Measurements from ENCODE around the gene RNF167.
A peak's percentile ranks its signal among the peaks of the same experiment; 100 is the strongest.

RNF167 gene

GRCh38 chr17:4958102-4958501 lies 18.0 kb downstream of the RNF167 start:
- no peak for DNase-seq

- DNase-seq = no peak
Measured at GRCh38 chr17:4959261-4959965, 19.3 kb downstream of the RNF167 start.

GRCh38 chr17:4960279-4960922 lies 20.3 kb downstream of the RNF167 start:
- no peak for DNase-seq

- DNase-seq = no peak
Measured at GRCh38 chr17:4965311-4965986, 25.4 kb downstream of the RNF167 start.

GRCh38 chr17:4966844-4967538 lies 26.9 kb downstream of the RNF167 start:
- DNase-seq = peak; percentile 93

GRCh38 chr17:4967539-4968485 lies 27.7 kb downstream of the RNF167 start, which contains the start of gene SPAG7:
Gene SPAG7 (minus strand): TSS chr17:4967817. CDS start chr17:4967804, 13 bp downstream.
- peak; percentile 76 for DNase-seq

GRCh38 chr17:4968486-4969046 lies 28.5 kb downstream of the RNF167 start:
- no peak for DNase-seq

GRCh38 chr17:4969047-4969550 lies 29.0 kb downstream of the RNF167 start:
- no peak for DNase-seq

GRCh38 chr17:4969551-4970173 lies 29.6 kb downstream of the RNF167 start:
- DNase-seq = no peak

- no peak for DNase-seq
Measured at GRCh38 chr17:4970273-4970672, 30.2 kb downstream of the RNF167 start.

- DNase-seq = no peak
Measured at GRCh38 chr17:4971826-4972225, 31.8 kb downstream of the RNF167 start.

- no peak for DNase-seq
Measured at GRCh38 chr17:4972322-4972721, 32.3 kb downstream of the RNF167 start.

- no peak for DNase-seq
Measured at GRCh38 chr17:4972752-4973151, 32.7 kb downstream of the RNF167 start.

GRCh38 chr17:4973256-4974114 lies 33.4 kb downstream of the RNF167 start:
- DNase-seq = no peak

GRCh38 chr17:4974115-4974670 lies 34.1 kb downstream of the RNF167 start:
- DNase-seq = no peak

- no peak for DNase-seq
Measured at GRCh38 chr17:4978726-4979125, 38.7 kb downstream of the RNF167 start.

GRCh38 chr17:4980644-4981216 lies 40.7 kb downstream of the RNF167 start:
- DNase-seq = no peak

- DNase-seq = no peak
Measured at GRCh38 chr17:4982305-4982704, 42.2 kb downstream of the RNF167 start.

- DNase-seq = no peak
Measured at GRCh38 chr17:4986403-4986802, 46.3 kb downstream of the RNF167 start.

All from NCI-H2107 (cell line).